RWPE1 (cell line): ENCODE measurements around the gene GPR37.
A peak's percentile ranks its signal among the peaks of the same experiment; 100 is the strongest.

Source experiments
- CTCF ChIA-PET: fragments of 350-600 bp; sonication (Branson Sonifier 250); formaldehyde crosslinking; extraction: SDS; loops from one replicate; lab custom pipeline; 2021; lab: Yijun Ruan, JAX
- POLR2A ChIA-PET: fragments of 400-600 bp; formaldehyde crosslinking; extraction: SDS; loops from one replicate; lab custom pipeline; 2020; ENCODE audit warnings: antibody characterized with exemption; ENCODE audit not compliant: low non-redundant PET; lab: Yijun Ruan, JAX
- DNase-seq: peaks from one replicate; pipeline ENCODE4 v3.0.0; 2012; ENCODE audit warnings: low spot score
- H3K27ac ChIP-seq: fragments of 450-650 bp; 2 replicates; pipeline ENCODE4 v1.5.1; 2017
- TF ChIP-seq, protein P1 (sequence below): fragments of 450-650 bp; conservative IDR thresholded peaks from 2 replicates; pipeline ENCODE4 v1.5.1; 2017; ENCODE audit warnings: low read depth, mild to moderate bottlenecking

The GPR37 gene, protein sequence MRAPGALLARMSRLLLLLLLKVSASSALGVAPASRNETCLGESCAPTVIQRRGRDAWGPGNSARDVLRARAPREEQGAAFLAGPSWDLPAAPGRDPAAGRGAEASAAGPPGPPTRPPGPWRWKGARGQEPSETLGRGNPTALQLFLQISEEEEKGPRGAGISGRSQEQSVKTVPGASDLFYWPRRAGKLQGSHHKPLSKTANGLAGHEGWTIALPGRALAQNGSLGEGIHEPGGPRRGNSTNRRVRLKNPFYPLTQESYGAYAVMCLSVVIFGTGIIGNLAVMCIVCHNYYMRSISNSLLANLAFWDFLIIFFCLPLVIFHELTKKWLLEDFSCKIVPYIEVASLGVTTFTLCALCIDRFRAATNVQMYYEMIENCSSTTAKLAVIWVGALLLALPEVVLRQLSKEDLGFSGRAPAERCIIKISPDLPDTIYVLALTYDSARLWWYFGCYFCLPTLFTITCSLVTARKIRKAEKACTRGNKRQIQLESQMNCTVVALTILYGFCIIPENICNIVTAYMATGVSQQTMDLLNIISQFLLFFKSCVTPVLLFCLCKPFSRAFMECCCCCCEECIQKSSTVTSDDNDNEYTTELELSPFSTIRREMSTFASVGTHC

DNA sequence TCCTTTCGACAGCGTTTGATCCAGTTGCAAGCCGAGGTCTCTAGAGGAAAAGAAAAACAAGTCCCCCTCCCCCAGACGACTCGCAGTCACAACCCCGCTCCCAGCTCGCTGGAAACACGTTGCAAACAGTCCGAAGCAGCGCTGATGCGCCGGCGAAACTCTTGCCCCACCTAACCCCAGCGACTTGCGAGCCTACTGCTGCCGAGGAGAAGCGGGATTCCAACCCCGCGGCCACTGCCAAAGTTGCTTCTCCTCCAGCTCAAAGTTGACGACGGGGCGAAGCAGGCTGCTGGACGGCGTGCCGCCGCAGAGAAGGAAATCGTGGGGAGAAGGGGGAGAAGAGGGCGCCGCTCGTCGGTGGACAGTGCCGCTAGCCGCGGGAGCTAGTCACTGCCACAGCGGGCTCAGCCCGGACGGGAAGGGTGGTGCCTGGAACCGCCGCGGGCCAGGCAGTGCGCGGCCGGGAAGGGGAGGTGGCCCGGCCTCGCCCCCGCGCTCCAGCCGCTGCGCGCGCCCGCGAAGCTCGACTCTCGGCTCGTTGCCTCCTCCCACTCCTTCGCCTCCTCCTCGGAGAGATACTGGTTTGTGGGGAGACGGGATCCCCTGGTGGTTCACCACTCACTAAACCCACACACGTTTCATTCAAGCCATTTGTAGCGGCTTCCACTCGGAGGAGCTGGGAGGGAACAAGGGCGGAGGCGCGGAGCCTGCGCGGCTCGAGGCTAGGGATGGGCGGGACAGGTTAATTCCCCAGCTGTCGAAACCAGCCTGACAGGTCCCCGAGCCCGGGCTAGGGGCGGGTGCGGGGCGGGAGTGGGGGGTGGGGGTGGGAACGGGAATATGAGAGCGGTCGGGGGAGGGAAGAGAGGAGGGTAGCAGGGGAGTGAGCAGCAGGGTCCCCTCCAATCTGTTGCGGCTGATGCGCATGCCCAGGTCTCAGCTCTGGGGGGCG, at the start of gene GPR37:
TSS of gene GPR37 (minus strand) at position 392 of the 952 bp plus-strand sequence. CDS start 816 bp downstream, outside the sequence.
- ChIA-PET CTCF (interaction anchor here (0.5 to 1.1 kb wide), 9 partner anchors 20 to 610 kb away, joined by 3 to 4 read pairs (median 3); no protein-coding TSS in a partner anchor), POLR2A (no interaction called here)
- DNase-seq, result peak; percentile 75
- peak within 1 kb of the TSS; percentile 42; the same call in 1 of the 2 replicates for H3K27ac ChIP-seq
- TF ChIP-seq, protein P1, sequence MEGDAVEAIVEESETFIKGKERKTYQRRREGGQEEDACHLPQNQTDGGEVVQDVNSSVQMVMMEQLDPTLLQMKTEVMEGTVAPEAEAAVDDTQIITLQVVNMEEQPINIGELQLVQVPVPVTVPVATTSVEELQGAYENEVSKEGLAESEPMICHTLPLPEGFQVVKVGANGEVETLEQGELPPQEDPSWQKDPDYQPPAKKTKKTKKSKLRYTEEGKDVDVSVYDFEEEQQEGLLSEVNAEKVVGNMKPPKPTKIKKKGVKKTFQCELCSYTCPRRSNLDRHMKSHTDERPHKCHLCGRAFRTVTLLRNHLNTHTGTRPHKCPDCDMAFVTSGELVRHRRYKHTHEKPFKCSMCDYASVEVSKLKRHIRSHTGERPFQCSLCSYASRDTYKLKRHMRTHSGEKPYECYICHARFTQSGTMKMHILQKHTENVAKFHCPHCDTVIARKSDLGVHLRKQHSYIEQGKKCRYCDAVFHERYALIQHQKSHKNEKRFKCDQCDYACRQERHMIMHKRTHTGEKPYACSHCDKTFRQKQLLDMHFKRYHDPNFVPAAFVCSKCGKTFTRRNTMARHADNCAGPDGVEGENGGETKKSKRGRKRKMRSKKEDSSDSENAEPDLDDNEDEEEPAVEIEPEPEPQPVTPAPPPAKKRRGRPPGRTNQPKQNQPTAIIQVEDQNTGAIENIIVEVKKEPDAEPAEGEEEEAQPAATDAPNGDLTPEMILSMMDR, result peak; percentile 20; the same call in 1 of the 2 replicates

DNA sequence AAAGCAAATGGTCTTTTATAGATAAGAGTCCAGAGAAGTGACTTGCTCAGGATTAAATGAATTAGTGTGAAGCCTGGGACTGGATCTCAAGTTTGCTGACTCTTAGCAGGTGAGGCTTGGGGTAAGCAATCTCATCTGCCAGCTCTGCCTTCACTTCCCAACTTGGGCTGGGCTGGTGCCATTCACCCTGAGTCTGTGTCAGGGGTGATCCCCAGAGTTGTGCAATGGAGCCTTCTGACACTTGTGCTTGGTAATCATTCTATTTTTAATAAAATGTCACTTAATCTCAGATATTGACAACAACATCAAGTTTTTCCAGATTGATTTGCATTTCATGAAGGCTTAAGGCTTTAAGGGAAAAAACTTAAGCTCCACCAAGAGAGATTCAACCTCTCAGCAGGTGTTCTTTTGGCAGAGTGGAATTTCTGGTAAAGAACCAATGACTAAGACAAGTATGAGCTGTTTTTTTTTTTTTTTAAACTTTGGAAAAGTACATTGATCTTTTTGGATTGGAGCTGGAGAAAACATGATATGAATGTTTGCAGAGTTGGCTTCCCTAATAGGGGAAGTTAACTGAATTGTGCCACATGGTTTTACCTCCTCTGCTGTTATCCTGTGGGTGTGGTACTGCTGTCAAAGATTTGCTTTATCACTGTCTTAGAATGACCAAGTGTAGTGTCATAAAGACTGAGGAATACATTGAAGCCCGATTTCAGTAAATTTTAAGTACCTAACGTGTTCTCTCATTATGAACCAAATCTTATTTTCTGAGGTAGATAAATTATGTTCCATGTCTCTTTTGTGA, 48.6 kb upstream of the GPR37 start:
- TF ChIP-seq, protein P1, result no peak
- POLR2A ChIA-PET, result no interaction called here
- DNase-seq, result no peak
- H3K27ac ChIP-seq, result no peak overlapping the region
- CTCF ChIA-PET, result no interaction called here

DNA sequence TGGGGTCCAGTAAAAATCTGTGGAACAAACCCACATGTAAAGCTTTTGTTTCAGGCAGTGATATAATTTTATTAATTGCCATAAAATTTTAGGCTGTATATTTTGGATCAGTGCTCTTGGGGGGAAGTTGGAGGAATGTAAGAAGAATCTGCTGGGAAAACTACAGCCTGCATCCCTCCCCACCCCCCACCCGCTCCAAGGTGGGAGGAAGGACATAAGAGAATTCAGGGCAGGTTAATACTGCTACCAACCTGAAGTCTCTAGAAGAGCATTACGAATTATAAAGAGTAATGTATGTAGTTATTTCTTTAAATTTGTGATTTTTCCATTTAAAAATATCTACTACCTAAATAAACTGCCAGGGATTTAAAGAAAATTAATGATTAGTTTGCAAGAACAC, 47.2 kb upstream of the GPR37 start:
- no peak for DNase-seq
- H3K27ac ChIP-seq, result no peak overlapping the region
- CTCF ChIA-PET, result no interaction called here
- TF ChIP-seq, protein P1, result no peak
- POLR2A ChIA-PET, result no interaction called here

GRCh38 chr7:124811341-124811740, 45.7 kb upstream of the GPR37 start:
- no peak for DNase-seq
- no peak overlapping the region for H3K27ac ChIP-seq
- ChIA-PET POLR2A (no interaction called here), CTCF (no interaction called here)
- TF ChIP-seq, protein P1, result no peak

DNA sequence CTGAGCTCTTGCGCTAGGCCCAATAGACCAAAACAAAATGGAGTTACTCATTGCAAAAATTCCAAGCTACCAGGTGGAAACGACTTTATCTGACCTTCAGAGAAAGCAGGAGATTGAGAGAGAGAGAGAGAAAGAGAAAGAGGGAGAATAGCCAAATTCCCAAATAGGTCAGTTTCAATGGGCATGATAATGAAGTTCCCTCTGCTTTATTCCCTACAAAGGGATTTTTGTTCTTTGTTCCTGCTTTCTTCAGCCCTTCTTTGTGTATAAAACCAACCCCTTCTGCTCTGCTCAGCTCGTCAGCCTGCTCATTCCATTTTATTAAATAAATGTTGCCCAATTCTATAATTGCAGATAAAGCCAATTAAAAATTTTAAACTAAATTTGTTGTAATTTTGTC, 45.0 kb upstream of the GPR37 start:
- CTCF ChIA-PET, result no interaction called here
- POLR2A ChIA-PET, result no interaction called here
- no peak overlapping the region for H3K27ac ChIP-seq
- TF ChIP-seq, protein P1, result no peak
- no peak for DNase-seq
